Mesendoderm (in vitro differentiated cells): ENCODE measurements around the gene GDI1.

ENCODE experiments used
- DNase-seq: peaks from one replicate; pipeline ENCODE4 v3.0.0; 2013
- H2AK5ac ChIP-seq: 2 replicates; pipeline ENCODE4 v1.6.1; 2013; ENCODE audit warnings: low read length, inconsistent platforms
- H2BK120ac ChIP-seq: 2 replicates; pipeline ENCODE4 v1.6.1; 2013; ENCODE audit warnings: low read depth, mild to moderate bottlenecking, low read length, moderate library complexity, mixed read lengths
- H2BK15ac ChIP-seq: replicated peaks from 2 replicates; pipeline ENCODE4 v1.6.1; 2013; ENCODE audit warnings: low read depth, mild to moderate bottlenecking, moderate library complexity
- H2BK5ac ChIP-seq: 2 replicates; pipeline ENCODE4 v1.6.1; 2013; ENCODE audit warnings: low read length, inconsistent platforms
- H3K18ac ChIP-seq: 2 replicates; pipeline ENCODE4 v1.6.1; 2013; ENCODE audit warnings: mild to moderate bottlenecking, low read length, mixed read lengths
- H3K23ac ChIP-seq: one replicate; pipeline ENCODE4 v1.6.1; 2013; ENCODE audit warnings: low read length
- H3K27ac ChIP-seq: 2 replicates; pipeline ENCODE4 v1.5.1; 2013; ENCODE audit warnings: low read depth, mild to moderate bottlenecking, inconsistent platforms, low read length, moderate library complexity
- H3K27me3 ChIP-seq: 2 replicates; pipeline ENCODE4 v1.6.1; 2013; ENCODE audit warnings: low read length, control low read depth, mild to moderate bottlenecking, inconsistent platforms; ENCODE audit not compliant: insufficient read depth, poor library complexity
- H3K36me3 ChIP-seq: 2 replicates; pipeline ENCODE4 v1.6.1; 2013; ENCODE audit warnings: low read length, inconsistent platforms; ENCODE audit not compliant: control insufficient read depth, insufficient read depth
- H3K4ac ChIP-seq: one replicate; pipeline ENCODE4 v1.6.1; 2013; ENCODE audit warnings: low read depth, mild to moderate bottlenecking, low read length, moderate library complexity
- H3K4me1 ChIP-seq: 2 replicates; pipeline ENCODE4 v1.6.1; 2013; ENCODE audit warnings: low read depth, low read length, inconsistent platforms; ENCODE audit not compliant: control insufficient read depth
- H3K4me2 ChIP-seq: 2 replicates; pipeline ENCODE4 v1.6.1; 2013; ENCODE audit warnings: low read length
- H3K4me3 ChIP-seq: 2 replicates; pipeline ENCODE4 v1.5.1; 2013; ENCODE audit warnings: mild to moderate bottlenecking, low read length
- H3K56ac ChIP-seq: one replicate; pipeline ENCODE4 v1.6.1; 2013; ENCODE audit warnings: low read length
- H3K79me1 ChIP-seq: 2 replicates; pipeline ENCODE4 v1.6.1; 2013; ENCODE audit warnings: low read length, inconsistent platforms
- H3K79me2 ChIP-seq: 2 replicates; pipeline ENCODE4 v1.6.1; 2013; ENCODE audit warnings: mild to moderate bottlenecking, low read length; ENCODE audit not compliant: control insufficient read depth, insufficient read depth
- H3K9ac ChIP-seq: 2 replicates; pipeline ENCODE4 v1.6.1; 2013; ENCODE audit warnings: low read length, inconsistent platforms
- H4K5ac ChIP-seq: one replicate; pipeline ENCODE4 v1.6.1; 2013; ENCODE audit warnings: low read length
- H4K8ac ChIP-seq: one replicate; pipeline ENCODE4 v1.6.1; 2013; ENCODE audit warnings: low read depth, mild to moderate bottlenecking, control low read depth, low read length, moderate library complexity
- WGBS: extraction: QIAGEN DNeasy Blood & Tissue Kit; methylation state at CpG from one replicate; pipeline ENCODE4 v1.1.7; 2013; ENCODE audit warnings: low lambda C conversion rate, missing lambda C conversion rate; ENCODE audit not compliant: insufficient coverage; ENCODE audit errors: extremely low coverage; 5-methylcytosine and 5-hydroxymethylcytosine counted together

GDI1 gene

GRCh38 chrX:154396973-154397887 lies 39.7 kb upstream of the GDI1 start:
- H3K4me3 ChIP-seq: peak overlapping the region; percentile 66
- no CpG with 5 or more reads among the region's 53 CpGs for whole genome bisulfite sequencing
- no peak overlapping the region for H4K5ac ChIP-seq
- H3K4me1 ChIP-seq: no peaks in the 10 kb centered on the region
- peak overlapping the region; percentile 94 for H3K27ac ChIP-seq
- peaks cover 15% of the 10 kb centered on the region for H3K79me2 ChIP-seq
- H2BK15ac ChIP-seq: no peak overlapping the region
- H2BK120ac ChIP-seq: no peak overlapping the region
- peaks cover 1% of the 10 kb centered on the region for H3K79me1 ChIP-seq
- peaks cover 12% of the 10 kb centered on the region for H3K36me3 ChIP-seq
- DNase-seq: peak; percentile 68
- H4K8ac ChIP-seq: no peak overlapping the region
- peak overlapping the region; percentile 90 for H3K18ac ChIP-seq
- peak overlapping the region; percentile 77 for H3K4ac ChIP-seq
- no peak overlapping the region for H2AK5ac ChIP-seq
- peak overlapping the region; percentile 55 for H2BK5ac ChIP-seq
- H3K27me3 ChIP-seq: no peaks in the 10 kb centered on the region
- peak overlapping the region; percentile 91 for H3K9ac ChIP-seq
- H3K23ac ChIP-seq: peak overlapping the region; percentile 45
- peak overlapping the region; percentile 71 for H3K4me2 ChIP-seq
- peak overlapping the region; percentile 87 for H3K56ac ChIP-seq

- Histone ChIP-seq H3K4me2 (peak within 1 kb of the TSS; percentile 71), H3K4me1 (no peaks in the 10 kb centered on the region), H2BK5ac (peak within 1 kb of the TSS; percentile 55), H3K9ac (peak within 1 kb of the TSS; percentile 99), H4K8ac (no peak within 1 kb of the TSS), H3K27me3 (no peaks in the 10 kb centered on the region), H4K5ac (peak within 1 kb of the TSS; percentile 71), H2BK120ac (no peak within 1 kb of the TSS), H3K56ac (peak within 1 kb of the TSS; percentile 92), H3K36me3 (peaks cover 12% of the 10 kb centered on the region), H3K23ac (peak within 1 kb of the TSS; percentile 80), H3K27ac (peak within 1 kb of the TSS; percentile 94), H3K4me3 (peak within 1 kb of the TSS; percentile 98), H2AK5ac (no peak within 1 kb of the TSS), H3K4ac (peak within 1 kb of the TSS; percentile 93), H3K79me1 (peaks cover 1% of the 10 kb centered on the region), H2BK15ac (no peak within 1 kb of the TSS), H3K79me2 (peaks cover 15% of the 10 kb centered on the region), H3K18ac (peak within 1 kb of the TSS; percentile 90)
- no CpG with 5 or more reads among the region's 69 CpGs for WGBS
- peak; percentile 98 for DNase-seq
Measured at GRCh38 chrX:154397888-154398667, 38.9 kb upstream of the GDI1 start, which contains the start of gene RPL10. Gene RPL10 (plus strand): TSS chrX:154398377. CDS start chrX:154398520, 143 bp downstream.

- peak overlapping the region; percentile 80 for H3K23ac ChIP-seq
- peak; percentile 82 for DNase-seq
- peak overlapping the region; percentile 71 for H4K5ac ChIP-seq
- H2BK5ac ChIP-seq: no peak overlapping the region
- H3K9ac ChIP-seq: peak overlapping the region; percentile 99
- peak overlapping the region; percentile 65 for H3K27ac ChIP-seq
- no peak overlapping the region for H2BK15ac ChIP-seq
- no peak overlapping the region for H2AK5ac ChIP-seq
- no peak overlapping the region for H2BK120ac ChIP-seq
- H3K4me3 ChIP-seq: peak overlapping the region; percentile 98
- peaks cover 15% of the 10 kb centered on the region for H3K79me2 ChIP-seq
- peaks cover 12% of the 10 kb centered on the region for H3K36me3 ChIP-seq
- peak overlapping the region; percentile 93 for H3K4ac ChIP-seq
- no peaks in the 10 kb centered on the region for H3K4me1 ChIP-seq
- H3K18ac ChIP-seq: peak overlapping the region; percentile 55
- WGBS: no CpG with 5 or more reads among the region's 49 CpGs
- no peaks in the 10 kb centered on the region for H3K27me3 ChIP-seq
- H4K8ac ChIP-seq: no peak overlapping the region
- H3K79me1 ChIP-seq: peaks cover 1% of the 10 kb centered on the region
- H3K56ac ChIP-seq: peak overlapping the region; percentile 92
- H3K4me2 ChIP-seq: peak overlapping the region; percentile 67
Measured at GRCh38 chrX:154398668-154399526, 38.1 kb upstream of the GDI1 start.

- H2BK15ac ChIP-seq: no peak overlapping the region
- peak overlapping the region; percentile 92 for H3K56ac ChIP-seq
- no peak overlapping the region for H2AK5ac ChIP-seq
- DNase-seq: no peak
- peaks cover 1% of the 10 kb centered on the region for H3K79me1 ChIP-seq
- H3K4me1 ChIP-seq: no peaks in the 10 kb centered on the region
- no peak overlapping the region for H3K27ac ChIP-seq
- H2BK120ac ChIP-seq: no peak overlapping the region
- peaks cover 15% of the 10 kb centered on the region for H3K79me2 ChIP-seq
- peak overlapping the region; percentile 99 for H3K9ac ChIP-seq
- no peak overlapping the region for H4K8ac ChIP-seq
- H3K4me3 ChIP-seq: peak overlapping the region; percentile 98
- H2BK5ac ChIP-seq: no peak overlapping the region
- H3K27me3 ChIP-seq: no peaks in the 10 kb centered on the region
- H4K5ac ChIP-seq: no peak overlapping the region
- no peak overlapping the region for H3K4ac ChIP-seq
- H3K36me3 ChIP-seq: peaks cover 12% of the 10 kb centered on the region
- no peak overlapping the region for H3K18ac ChIP-seq
- peak overlapping the region; percentile 67 for H3K4me2 ChIP-seq
- peak overlapping the region; percentile 24 for H3K23ac ChIP-seq
- WGBS: no CpG with 5 or more reads among the region's 14 CpGs
Measured at GRCh38 chrX:154399527-154400368, 37.2 kb upstream of the GDI1 start.
